ENCODE results near the gene ROS1. TPM values are rescaled to one million over a fixed set of nuclear protein-coding genes. Genes with fewer than 3 reads are reported as not detected.
"Not testable (repeated sequence)": the region's sequence is repeated elsewhere in the genome, so short reads cannot be mapped to it uniquely, and the experiment has no call there.

ROS1 gene
- total RNA-seq, 6 experiments from 2014 or later = 0.07 to 0.12 (median 0.07) TPM; not detected in 3

GRCh38 chr6:117444600-117444999 lies 18.9 kb upstream of the ROS1 start:
- no peaks in the 10 kb centered on the region for H3K9me3 ChIP-seq
- no peak overlapping the region for H3K27ac ChIP-seq
- no peak overlapping the region for H3K4me3 ChIP-seq
- 33% methylated on average over 2 of the region's 2 CpGs for WGBS (ENCODE audit: insufficient coverage, low coverage, low lambda C conversion rate, missing lambda C conversion rate)
- H3K27me3 ChIP-seq = no peaks in the 10 kb centered on the region
- DNase-seq (no peak), ATAC-seq (no peak)
- intact Hi-C loops (cut with DNase I) = no loop called here
- peaks cover 0 to 15% (median 0%) of the 10 kb centered on the region in 4 donors for H3K4me1 ChIP-seq
- H3K36me3 ChIP-seq = no peaks in the 10 kb centered on the region
- TF ChIP-seq POLR2A (IDR thresholded peaks at IDR 0.05) (no peak), CTCF (IDR thresholded peaks at IDR 0.05) (no peak)

GRCh38 chr6:117442313-117442712 lies 16.6 kb upstream of the ROS1 start:
- H3K9me3 ChIP-seq; intact Hi-C loops (cut with DNase I); DNase-seq; H3K4me3 ChIP-seq; H3K27me3 ChIP-seq; H3K27ac ChIP-seq; ATAC-seq; H3K36me3 ChIP-seq: not testable (repeated sequence)
- peaks cover 0 to 14% (median 0%) of the 10 kb centered on the region in 4 donors for H3K4me1 ChIP-seq
- 86% methylated on average over 7 of the region's 8 CpGs for WGBS (ENCODE audit: insufficient coverage, low coverage, low lambda C conversion rate, missing lambda C conversion rate)

- peak; percentile 46 to 97 (median 84) for ATAC-seq
Observed at GRCh38 chr6:117441824-117442264, 16.1 kb upstream of the ROS1 start.

GRCh38 chr6:117440706-117441525 lies 15.2 kb upstream of the ROS1 start:
- peaks cover 0 to 14% (median 0%) of the 10 kb centered on the region in 4 donors for H3K4me1 ChIP-seq
- no peak overlapping the region for H3K27ac ChIP-seq
- DNase-seq = no peak
- no peaks in the 10 kb centered on the region for H3K27me3 ChIP-seq
- WGBS (ENCODE audit: insufficient coverage, low coverage, low lambda C conversion rate, missing lambda C conversion rate) = 79% methylated on average over 2 of the region's 2 CpGs
- H3K4me3 ChIP-seq = no peak overlapping the region
- H3K9me3 ChIP-seq = no peaks in the 10 kb centered on the region
- TF ChIP-seq POLR2A (IDR thresholded peaks at IDR 0.05) (no peak), CTCF (IDR thresholded peaks at IDR 0.05) (no peak)
- no peaks in the 10 kb centered on the region for H3K36me3 ChIP-seq
- ATAC-seq = no peak
- intact Hi-C loops (cut with DNase I) = no loop called here

More at GRCh38 chr6:117441824-117442264, 16.1 kb upstream of the ROS1 start:
- intact Hi-C loops (cut with DNase I) = no loop called here
- Histone ChIP-seq H3K4me1 (peaks cover 0 to 14% (median 0%) of the 10 kb centered on the region in 4 donors), H3K4me3 (no peak overlapping the region), H3K9me3 (no peaks in the 10 kb centered on the region), H3K36me3 (no peaks in the 10 kb centered on the region), H3K27ac (no peak overlapping the region), H3K27me3 (no peaks in the 10 kb centered on the region)
- TF ChIP-seq CTCF (IDR thresholded peaks at IDR 0.05) (no peak), POLR2A (IDR thresholded peaks at IDR 0.05) (no peak)
- DNase-seq = no peak
- 25% methylated on average over 2 of the region's 2 CpGs for WGBS (ENCODE audit: insufficient coverage, low coverage, low lambda C conversion rate, missing lambda C conversion rate)

GRCh38 chr6:117432273-117432672 lies 6.5 kb upstream of the ROS1 start:
- Histone ChIP-seq H3K27me3 (no peaks in the 10 kb centered on the region), H3K4me3 (no peak overlapping the region), H3K27ac (no peak overlapping the region), H3K4me1 (no peaks in the 10 kb centered on the region), H3K36me3 (no peaks in the 10 kb centered on the region), H3K9me3 (no peaks in the 10 kb centered on the region)
- DNase-seq (no peak), ATAC-seq (no peak)
- 80% methylated on average over 1 of the region's 1 CpG for WGBS (ENCODE audit: insufficient coverage, low coverage, low lambda C conversion rate, missing lambda C conversion rate)
- intact Hi-C loops (cut with DNase I) = no loop called here
- TF ChIP-seq POLR2A (IDR thresholded peaks at IDR 0.05) = no peak
- no peak for TF ChIP-seq CTCF (IDR thresholded peaks at IDR 0.05)

All from right lobe of liver (tissue), 6 donors.